ENCODE results near the gene MDM1.

The MDM1 gene

DNA sequence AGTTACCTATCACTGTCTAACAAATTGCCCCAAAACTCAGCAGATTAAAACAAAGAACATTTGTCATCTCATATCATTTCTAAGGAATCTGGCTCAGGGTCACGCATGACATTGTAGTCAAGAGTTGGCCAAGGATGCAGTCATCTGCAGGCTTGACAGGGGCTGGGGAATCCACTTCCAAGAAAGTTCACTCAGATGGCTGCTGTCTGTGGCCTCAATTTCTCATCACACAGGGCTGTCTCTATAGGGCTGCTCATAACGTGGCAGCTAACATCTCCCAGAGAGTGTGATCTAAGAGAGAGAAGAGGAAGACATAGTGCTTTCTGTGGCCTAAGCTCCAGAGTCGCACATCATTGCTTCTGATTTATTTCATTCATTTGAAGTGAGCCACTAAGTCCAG, 61.8 kb downstream of the MDM1 start:
- no peak for DNase-seq

GRCh38 chr12:68269779-68270178, 62.4 kb downstream of the MDM1 start:
- no peak for DNase-seq

GRCh38 chr12:68268967-68269366, 63.2 kb downstream of the MDM1 start:
- no peak for DNase-seq

GRCh38 chr12:68267892-68268396, 64.2 kb downstream of the MDM1 start:
- DNase-seq: peak; percentile 54 to 66

DNA sequence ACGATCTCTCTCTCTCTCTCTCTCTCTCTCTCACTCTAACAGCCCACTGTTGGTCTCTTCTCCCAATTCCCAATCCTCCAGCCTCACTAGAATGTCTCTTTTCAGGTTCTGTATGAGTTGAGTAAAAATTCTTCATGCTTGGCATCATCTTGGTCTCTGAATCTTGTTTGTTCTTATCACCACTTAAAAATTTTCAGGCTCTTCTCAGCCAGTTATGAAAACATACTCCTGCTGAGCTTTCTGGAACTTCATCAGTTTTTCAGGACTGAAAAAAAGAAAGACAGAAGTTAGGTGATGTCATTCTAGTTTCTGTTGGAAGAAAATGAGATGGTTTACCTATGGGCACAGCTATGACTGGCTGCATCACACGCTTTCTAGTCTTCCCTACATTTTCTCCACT, 67.3 kb downstream of the MDM1 start:
- no peak for DNase-seq

DNA sequence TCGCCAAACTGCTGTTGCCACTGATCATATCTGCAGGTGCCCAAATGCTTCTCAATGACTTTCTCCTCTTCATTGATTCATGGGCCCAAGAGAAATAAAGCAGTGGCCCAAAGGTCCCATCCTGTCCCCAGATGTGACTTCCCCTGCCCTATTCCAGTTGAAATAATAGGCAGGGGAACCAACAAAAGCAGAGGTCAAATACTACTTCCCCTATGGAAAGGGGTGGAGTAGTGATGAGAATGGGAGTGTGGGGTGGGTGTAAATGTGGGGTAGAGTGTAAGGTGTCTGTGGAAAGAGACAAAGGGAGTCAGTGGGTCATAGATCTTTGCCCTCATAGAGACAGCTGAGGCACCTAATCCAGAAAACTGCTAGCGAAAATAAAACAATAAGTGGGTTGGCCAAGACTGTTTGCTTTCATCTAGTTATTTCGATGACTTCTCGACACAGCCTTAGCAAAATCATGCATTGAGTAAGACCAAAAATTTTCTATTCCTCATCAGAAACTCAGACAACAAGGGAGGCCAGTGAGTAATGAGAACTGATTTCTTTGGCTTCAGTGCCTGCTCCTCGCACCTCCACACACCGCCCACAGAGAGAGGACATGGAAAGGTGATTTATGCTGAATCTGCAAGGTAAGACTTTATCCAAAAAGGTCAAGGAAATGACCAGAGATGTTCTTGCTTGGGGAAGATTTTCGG, 67.9 kb downstream of the MDM1 start:
- no peak for DNase-seq

DNA sequence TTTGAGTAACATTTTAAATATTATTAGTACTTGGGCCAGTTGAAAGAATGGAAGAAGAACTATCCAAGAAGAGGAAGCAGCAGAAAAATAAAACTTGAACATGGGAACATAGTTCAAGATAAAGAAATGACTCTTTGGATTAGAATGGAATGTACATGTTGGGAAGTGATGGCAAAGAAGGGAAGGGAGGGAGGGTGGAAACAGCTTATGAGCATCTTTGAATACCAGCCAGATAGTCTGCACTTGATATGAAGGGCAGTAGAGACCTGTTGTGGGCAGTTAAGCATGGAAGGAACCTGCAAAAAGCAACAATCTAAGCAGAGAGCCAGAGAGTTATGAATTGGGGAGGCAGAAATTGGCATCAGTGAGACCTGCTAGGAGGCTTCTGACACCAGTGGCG, 68.8 kb downstream of the MDM1 start:
- no peak for DNase-seq

DNA sequence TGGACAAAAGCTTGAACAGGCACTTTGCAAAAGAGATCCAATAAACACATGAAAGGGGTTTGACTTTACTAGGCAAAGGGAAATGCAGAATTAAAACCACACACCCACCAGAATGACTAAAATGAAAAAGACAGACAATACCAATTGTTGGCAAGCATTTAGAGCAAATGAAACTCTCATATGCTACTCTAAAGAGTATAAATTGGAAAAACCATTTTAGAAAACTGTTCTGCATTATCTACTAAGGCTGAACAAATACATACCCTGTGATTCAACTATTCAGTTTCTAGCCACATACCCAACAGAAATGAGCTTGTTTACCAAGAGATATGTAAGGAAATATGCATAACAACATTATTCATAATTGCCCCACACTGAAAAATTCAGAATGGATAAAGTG, 70.3 kb downstream of the MDM1 start:
- DNase-seq: no peak

DNA sequence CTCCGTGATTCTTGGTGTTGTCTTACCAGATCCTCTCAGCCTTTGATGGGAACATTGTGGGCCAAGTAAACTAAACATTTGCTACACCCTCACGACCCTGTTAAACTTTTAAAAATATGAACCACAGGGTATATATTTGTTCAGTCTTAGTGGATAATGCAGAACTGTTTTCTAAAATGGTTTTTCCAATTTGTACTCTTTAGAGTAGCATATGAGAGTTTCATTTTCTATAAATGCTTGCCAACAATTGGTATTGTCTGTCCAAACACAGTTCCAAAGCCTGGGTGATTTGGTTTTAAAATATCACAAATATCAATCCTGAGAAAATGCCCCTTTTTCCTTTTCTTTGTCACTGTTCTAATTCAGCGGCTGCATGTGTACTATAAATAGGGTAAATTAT, 72.0 kb downstream of the MDM1 start:
- no peak for DNase-seq

DNA sequence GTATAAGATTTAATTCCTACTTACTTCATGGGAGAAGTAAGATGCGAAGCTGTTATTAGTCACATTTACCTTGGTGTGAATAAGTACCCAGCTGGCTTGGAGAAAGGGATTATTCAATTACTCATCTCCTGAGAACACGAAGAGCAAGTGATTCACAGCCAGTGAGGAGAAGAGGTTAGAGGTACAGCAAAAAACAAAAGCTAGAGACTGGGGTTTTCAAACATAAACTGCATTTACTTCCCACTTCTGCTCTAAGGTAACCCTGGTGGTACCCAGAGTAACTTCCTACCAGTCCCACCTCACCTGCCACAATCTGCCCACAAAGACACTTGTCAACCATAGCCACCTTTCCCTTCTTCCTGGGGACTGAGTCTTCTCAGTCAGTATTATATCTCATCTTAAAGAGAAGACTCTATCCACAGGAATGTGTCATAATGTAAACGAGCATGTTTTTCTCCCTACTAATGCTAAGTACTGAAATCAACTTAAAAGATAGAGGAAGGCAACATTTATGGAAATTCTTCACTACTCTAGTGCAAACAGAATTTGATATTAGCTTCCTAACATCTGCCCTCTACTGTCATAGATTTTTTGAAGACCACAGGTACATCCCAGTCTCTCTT, 72.7 kb downstream of the MDM1 start:
- no peak for DNase-seq

DNA sequence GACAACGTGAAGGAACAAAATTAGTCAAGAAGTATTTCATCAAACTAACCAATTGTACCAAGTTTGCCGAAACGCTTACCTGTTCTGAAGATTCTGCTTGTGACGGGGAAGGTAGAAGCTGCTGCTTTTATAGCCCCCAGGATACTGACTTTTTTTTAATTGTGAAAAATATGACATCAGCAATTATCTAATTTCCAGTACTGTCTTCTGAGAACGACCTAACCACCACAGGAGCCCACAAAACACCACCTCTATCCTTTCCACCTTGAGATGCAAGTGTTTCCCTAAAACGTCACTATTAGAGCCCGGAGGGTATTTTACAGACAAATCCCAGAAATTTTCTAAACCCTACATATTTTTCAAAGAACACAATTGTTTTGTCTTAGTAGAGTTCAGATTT, 78.7 kb downstream of the MDM1 start, which contains the start of gene IL22:
IL22 (minus strand) TSS at position 101 of the 400 bp plus-strand sequence. CDS start 156 bp downstream, outside the sequence.
- DNase-seq: no peak

DNA sequence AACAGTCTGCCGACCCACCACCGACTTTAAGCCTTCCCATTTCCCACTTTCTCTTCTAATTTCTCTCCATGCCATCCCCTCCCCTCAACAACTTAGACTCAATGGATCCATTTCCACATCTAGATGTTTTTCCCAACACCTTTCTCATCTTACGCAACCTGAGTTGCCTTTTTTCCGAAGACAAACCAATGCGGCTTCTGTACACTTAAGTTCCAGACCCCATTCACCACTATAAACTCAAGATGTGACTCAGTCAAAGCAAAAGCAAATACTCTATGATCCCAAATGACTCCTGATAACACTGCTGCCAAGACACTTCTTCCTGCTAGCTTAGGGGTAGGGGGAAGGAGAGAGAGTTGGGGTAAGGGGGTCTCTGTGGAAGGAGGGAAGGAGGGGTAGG, 80.1 kb downstream of the MDM1 start:
- no peak for DNase-seq

DNA sequence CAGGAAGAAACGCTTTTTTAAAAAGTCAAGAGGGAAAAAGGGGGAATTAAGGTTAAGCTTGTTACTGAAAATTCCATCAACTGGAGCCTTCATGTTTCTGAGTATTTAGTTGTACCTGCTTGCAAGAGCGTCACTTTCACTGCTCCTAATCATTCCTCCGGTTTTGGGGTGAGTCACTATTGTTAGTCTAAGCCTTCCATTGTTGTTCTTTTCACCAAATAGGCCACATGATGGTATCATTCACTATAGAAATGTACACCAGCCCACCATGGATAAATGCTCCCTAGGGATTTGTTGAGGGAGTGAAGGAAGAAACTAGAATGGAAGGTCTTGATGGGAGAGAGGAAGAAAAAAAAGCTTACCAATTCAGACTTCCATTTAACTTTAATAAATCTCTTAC, 81.7 kb downstream of the MDM1 start:
- no peak for DNase-seq

GRCh38 chr12:68247785-68248184, 84.4 kb downstream of the MDM1 start:
- no peak for DNase-seq

- DNase-seq: no peak
These were observed 85.8 kb downstream of the MDM1 start for GRCh38 chr12:68246350-68246749.

DNA sequence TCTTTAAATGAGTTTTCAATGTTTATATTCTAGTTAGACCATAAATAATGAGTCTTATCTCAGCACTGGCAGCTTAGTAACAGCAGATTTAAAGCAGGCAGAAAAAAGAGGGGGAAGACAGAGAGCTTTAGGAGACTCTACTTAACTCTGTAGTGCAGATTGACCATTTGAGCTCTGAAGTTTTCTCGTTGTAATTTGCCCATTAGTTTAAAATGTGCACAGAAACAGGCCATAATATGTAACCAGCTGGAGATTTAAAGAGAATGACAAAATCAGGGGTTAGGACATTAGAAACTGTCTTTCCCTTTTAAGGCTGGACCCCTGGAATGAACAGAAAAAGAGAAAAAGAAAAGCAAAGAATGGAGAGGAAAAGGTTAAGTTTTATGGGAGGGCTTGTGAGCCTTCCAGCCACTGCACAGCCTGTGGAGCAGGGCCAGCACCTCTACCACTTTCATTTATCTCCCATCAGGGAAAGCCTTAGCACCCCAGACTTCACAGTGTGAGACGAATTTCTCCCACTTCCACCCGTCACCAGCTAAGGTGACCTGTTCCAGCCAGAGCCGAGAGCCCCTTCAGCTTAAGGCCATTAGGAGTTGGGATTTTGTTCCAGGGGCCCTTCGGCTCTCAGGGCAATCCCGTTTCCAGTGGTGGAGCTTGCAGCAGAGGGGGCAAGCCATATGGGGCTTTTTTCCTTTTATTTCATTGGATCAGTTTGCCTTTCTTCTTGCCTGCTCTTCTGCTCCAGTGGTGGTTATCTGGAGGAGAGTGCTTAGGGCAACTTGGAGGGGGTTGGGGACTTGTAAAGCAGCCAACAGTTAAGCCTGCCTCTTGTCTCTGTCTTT, 86.8 kb downstream of the MDM1 start:
- no peak for DNase-seq

Measured in AML-193 (cell line).